ENCODE data around the gene GABRB1.

Gene GABRB1

DNA sequence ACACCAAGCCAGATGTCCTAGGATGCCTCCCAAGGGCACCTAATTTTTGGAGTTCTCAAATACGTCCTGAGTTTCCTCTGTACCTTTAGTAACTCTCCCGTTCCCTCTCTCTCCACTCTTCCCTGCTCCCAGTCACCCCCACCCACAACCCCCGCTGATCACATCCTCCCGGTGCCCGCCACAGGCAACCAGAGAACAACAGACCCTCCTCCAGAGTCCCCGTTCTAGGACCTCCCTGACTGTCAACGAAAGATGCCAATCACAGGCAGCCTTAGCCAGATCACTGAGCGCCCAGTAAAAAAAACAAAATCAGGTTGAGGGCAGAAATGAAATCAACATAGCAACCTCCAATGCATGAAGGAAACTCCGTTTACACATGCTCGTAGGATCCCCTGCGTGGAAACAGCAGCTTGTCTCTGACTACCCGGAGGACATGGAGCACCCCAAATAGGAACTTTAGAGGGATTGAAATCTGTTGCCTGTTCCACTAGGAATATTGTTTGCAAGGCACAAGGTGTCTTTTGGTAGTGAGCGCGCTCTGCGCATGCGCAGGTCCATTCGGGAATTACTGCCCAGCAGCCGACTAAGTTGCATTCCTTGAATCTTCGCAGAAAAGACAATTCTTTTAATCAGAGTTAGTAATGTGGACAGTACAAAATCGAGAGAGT is at the start of gene GABRB1:
Gene GABRB1 (plus strand): TSS at position 557 of the 668 bp plus-strand sequence.
- H3K4me3 ChIP-seq (ENCODE audit: insufficient read length, low read depth), result peak within 1 kb of the TSS; percentile 68
- peak within 1 kb of the TSS; percentile 61 for H3K9ac ChIP-seq (ENCODE audit: insufficient read length, low read depth)
- DNase-seq (ENCODE audit: low read depth, low spot score), result peak; percentile 20
- no peaks in the 10 kb centered on the region for H3K36me3 ChIP-seq (ENCODE audit: insufficient read depth, insufficient read length, low read length)
- H3K27me3 ChIP-seq (ENCODE audit: insufficient read depth, insufficient read length), result peaks cover 10% of the 10 kb centered on the region
- TF ChIP-seq ZNF274 (IDR thresholded peaks at IDR 0.05; ENCODE audit: low read depth, low read length) (no peak), YY1 (IDR thresholded peaks at IDR 0.05; ENCODE audit: insufficient read depth, insufficient read length) (no peak), SUZ12 (IDR thresholded peaks at IDR 0.05; ENCODE audit: extremely low read depth, insufficient read depth, insufficient read length) (no peak)
- no peaks in the 10 kb centered on the region for H3K9me3 ChIP-seq (ENCODE audit: insufficient read depth, low read length)
- no peaks in the 10 kb centered on the region for H3K4me1 ChIP-seq (ENCODE audit: insufficient read depth, insufficient read length)

DNA sequence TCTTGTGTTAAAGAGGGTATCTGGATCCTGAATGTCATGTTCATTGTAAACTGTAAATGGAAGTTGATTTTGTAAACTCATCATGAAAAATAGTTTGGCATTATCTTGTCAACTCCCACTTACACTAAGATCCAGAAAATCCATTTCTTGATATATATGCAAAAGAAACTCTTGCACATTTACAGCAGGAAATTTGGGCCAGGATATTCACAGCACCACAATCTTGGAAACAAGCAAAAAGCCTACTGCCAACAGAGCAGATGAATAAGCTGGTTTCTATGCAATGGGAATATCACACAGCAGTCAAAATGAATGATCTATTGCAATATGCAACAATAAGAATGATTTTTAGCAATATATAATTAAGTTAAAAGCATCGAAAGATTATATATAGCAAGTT is 46.6 kb upstream of the GABRB1 start:
- Histone ChIP-seq H3K4me3 (ENCODE audit: insufficient read length, low read depth) (no peak overlapping the region), H3K27me3 (ENCODE audit: insufficient read depth, insufficient read length) (no peaks in the 10 kb centered on the region), H3K36me3 (ENCODE audit: insufficient read depth, insufficient read length, low read length) (no peaks in the 10 kb centered on the region), H3K9me3 (ENCODE audit: insufficient read depth, low read length) (no peaks in the 10 kb centered on the region), H3K9ac (ENCODE audit: insufficient read length, low read depth) (no peak overlapping the region), H3K4me1 (ENCODE audit: insufficient read depth, insufficient read length) (no peaks in the 10 kb centered on the region)
- no peak for TF ChIP-seq ZNF274 (IDR thresholded peaks at IDR 0.05; ENCODE audit: low read depth, low read length)
- no peak for TF ChIP-seq YY1 (IDR thresholded peaks at IDR 0.05; ENCODE audit: insufficient read depth, insufficient read length)
- no peak for TF ChIP-seq SUZ12 (IDR thresholded peaks at IDR 0.05; ENCODE audit: extremely low read depth, insufficient read depth, insufficient read length)
- no peak for DNase-seq (ENCODE audit: low read depth, low spot score)

DNA sequence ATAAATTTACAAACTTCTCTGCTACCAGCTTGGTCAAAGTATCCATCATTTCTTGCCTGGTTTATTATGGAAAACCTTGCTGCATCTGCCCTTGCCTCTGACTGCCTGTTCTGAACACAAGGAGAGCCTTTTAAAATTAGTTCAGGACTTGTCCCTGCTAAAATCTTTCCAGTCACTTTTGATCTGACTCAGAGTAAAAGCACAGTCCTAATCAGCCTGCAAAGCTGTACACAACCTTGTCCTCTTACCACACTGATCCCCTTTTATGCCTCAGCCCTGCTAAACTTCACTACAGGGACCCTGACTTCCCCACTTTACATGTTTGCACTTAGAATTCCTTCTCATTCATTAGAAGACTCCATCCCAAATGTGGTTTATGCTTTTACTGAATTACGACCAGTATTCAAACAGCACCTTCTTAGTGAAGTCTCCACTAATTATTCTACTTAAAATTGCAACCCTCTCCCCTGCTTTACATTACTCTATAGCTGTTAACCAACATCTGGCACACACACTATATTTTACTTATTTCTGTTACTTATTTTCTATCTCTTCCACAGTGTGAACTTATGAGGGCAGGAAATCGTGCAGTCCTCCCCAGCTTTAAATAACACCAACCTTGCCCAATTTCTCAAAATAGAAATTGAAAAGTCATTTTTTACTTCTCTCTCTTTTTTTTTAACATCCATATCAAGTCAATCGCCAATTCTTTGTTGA is 44.3 kb upstream of the GABRB1 start:
- no peak for TF ChIP-seq YY1 (IDR thresholded peaks at IDR 0.05; ENCODE audit: insufficient read depth, insufficient read length)
- no peak for TF ChIP-seq ZNF274 (IDR thresholded peaks at IDR 0.05; ENCODE audit: low read depth, low read length)
- TF ChIP-seq SUZ12 (IDR thresholded peaks at IDR 0.05; ENCODE audit: extremely low read depth, insufficient read depth, insufficient read length), result no peak
- Histone ChIP-seq H3K36me3 (ENCODE audit: insufficient read depth, insufficient read length, low read length) (no peaks in the 10 kb centered on the region), H3K4me3 (ENCODE audit: insufficient read length, low read depth) (no peak overlapping the region), H3K27me3 (ENCODE audit: insufficient read depth, insufficient read length) (peaks cover 10% of the 10 kb centered on the region), H3K9me3 (ENCODE audit: insufficient read depth, low read length) (no peaks in the 10 kb centered on the region), H3K4me1 (ENCODE audit: insufficient read depth, insufficient read length) (no peaks in the 10 kb centered on the region), H3K9ac (ENCODE audit: insufficient read length, low read depth) (no peak overlapping the region)
- DNase-seq (ENCODE audit: low read depth, low spot score), result no peak

DNA sequence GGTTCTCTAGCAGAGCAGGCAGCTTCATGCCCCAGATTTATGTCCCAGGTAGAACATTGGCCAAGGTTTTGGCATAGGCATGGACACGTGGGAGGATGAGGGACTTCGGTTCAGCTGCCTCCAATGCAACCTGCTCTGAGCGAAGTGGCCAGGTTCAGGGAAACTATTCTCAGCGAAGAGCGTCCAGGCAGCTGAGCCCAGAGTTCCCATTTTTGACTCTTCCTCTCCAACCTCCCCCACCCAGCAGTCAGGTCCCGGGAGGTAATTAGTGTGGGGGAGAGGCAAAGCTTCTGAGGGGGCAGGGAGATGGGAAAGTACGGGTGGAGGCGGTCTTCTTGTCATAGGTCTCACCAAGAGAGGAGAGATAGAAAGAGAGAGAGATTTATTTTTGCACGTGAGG is 39.0 kb upstream of the GABRB1 start:
- H3K27me3 ChIP-seq (ENCODE audit: insufficient read depth, insufficient read length), result peaks cover 46% of the 10 kb centered on the region
- no peak overlapping the region for H3K4me3 ChIP-seq (ENCODE audit: insufficient read length, low read depth)
- no peak for TF ChIP-seq YY1 (IDR thresholded peaks at IDR 0.05; ENCODE audit: insufficient read depth, insufficient read length)
- no peak for TF ChIP-seq SUZ12 (IDR thresholded peaks at IDR 0.05; ENCODE audit: extremely low read depth, insufficient read depth, insufficient read length)
- no peak for TF ChIP-seq ZNF274 (IDR thresholded peaks at IDR 0.05; ENCODE audit: low read depth, low read length)
- no peaks in the 10 kb centered on the region for H3K9me3 ChIP-seq (ENCODE audit: insufficient read depth, low read length)
- no peak overlapping the region for H3K9ac ChIP-seq (ENCODE audit: insufficient read length, low read depth)
- DNase-seq (ENCODE audit: low read depth, low spot score), result no peak
- H3K36me3 ChIP-seq (ENCODE audit: insufficient read depth, insufficient read length, low read length), result no peaks in the 10 kb centered on the region
- no peaks in the 10 kb centered on the region for H3K4me1 ChIP-seq (ENCODE audit: insufficient read depth, insufficient read length)

DNA sequence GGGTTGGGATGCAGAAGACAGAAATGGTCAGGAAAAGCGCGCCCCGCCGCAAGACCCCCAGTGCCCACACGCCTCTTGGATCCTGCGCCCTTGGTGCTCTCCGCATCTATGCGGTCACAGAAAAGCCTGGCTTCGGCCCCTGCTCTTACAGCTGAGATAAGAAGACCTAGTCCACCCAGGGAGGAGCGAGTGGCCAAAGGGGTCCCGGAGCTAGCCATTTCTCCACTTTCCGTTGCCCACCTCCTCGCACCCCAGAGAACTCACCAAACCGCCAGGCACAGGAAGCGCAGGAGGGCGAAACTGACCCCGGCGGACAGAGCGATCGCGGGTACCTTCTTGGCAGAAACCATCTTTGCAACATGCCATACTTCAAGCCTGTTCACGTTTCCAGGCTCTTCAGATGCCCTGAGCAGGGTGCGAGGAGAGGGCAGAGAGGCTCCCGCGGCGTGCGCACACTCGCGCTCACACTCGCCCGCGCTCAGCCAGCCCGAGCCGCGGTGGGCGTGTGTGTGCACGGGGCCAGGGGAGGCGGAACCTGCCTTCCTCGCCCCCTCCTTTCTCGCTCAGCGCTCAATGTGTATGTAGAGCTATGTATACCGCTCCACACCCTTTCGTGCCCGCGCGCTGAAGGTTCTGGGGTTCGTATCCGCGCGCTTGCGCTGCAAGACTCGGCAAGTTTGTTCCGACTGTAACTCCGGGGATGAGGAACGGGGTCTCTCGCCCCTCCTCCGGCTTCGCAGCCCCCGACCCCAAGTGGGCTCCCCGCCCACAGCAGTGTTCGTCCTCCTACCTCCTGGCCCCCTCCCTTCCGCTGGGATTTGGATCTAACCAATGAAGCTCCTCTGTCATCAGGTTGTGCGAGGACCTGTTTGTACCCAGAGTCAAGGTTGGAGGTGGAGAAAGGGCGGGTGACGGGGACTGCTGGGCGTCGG is 38.0 kb upstream of the GABRB1 start, which contains the start of gene GABRA4:
Gene GABRA4 (minus strand): TSS at position 507 of the 932 bp plus-strand sequence. CDS start 157 bp downstream, at position 350.
- DNase-seq (ENCODE audit: low read depth, low spot score), result no peak
- TF ChIP-seq SUZ12 (IDR thresholded peaks at IDR 0.05; ENCODE audit: extremely low read depth, insufficient read depth, insufficient read length) (peak; percentile 68), YY1 (IDR thresholded peaks at IDR 0.05; ENCODE audit: insufficient read depth, insufficient read length) (no peak)
- peak within 1 kb of the TSS; percentile 73 for H3K4me3 ChIP-seq (ENCODE audit: insufficient read length, low read depth)
- no peaks in the 10 kb centered on the region for H3K4me1 ChIP-seq (ENCODE audit: insufficient read depth, insufficient read length)
- peak within 1 kb of the TSS; percentile 64 for H3K9ac ChIP-seq (ENCODE audit: insufficient read length, low read depth)
- peaks cover 46% of the 10 kb centered on the region for H3K27me3 ChIP-seq (ENCODE audit: insufficient read depth, insufficient read length)
- H3K36me3 ChIP-seq (ENCODE audit: insufficient read depth, insufficient read length, low read length), result no peaks in the 10 kb centered on the region
- H3K9me3 ChIP-seq (ENCODE audit: insufficient read depth, low read length), result no peaks in the 10 kb centered on the region

DNA sequence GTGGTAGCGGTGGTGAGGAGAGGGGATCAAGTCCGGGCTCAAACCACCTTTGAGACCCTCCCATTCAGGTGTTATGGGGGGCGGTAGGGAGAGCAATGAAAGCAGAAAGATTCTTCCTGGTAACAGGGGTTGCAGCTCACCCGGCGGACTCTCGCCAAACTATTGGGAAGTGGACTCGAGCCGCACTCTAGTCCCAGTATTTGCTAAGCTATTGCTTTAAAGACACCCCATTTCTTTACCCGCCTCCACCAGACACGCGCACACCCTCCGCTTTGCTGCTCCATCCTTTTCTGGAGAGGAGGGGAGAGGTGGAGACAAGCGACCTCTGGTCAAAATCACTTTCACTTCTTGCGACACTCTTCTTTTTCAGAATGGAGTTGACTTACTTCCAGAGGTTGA is 37.4 kb upstream of the GABRB1 start:
- DNase-seq (ENCODE audit: low read depth, low spot score), result no peak
- H3K36me3 ChIP-seq (ENCODE audit: insufficient read depth, insufficient read length, low read length), result no peaks in the 10 kb centered on the region
- TF ChIP-seq YY1 (IDR thresholded peaks at IDR 0.05; ENCODE audit: insufficient read depth, insufficient read length) (no peak), SUZ12 (IDR thresholded peaks at IDR 0.05; ENCODE audit: extremely low read depth, insufficient read depth, insufficient read length) (peak; percentile 17)
- H3K4me1 ChIP-seq (ENCODE audit: insufficient read depth, insufficient read length), result no peaks in the 10 kb centered on the region
- H3K4me3 ChIP-seq (ENCODE audit: insufficient read length, low read depth), result peak overlapping the region; percentile 73
- H3K9me3 ChIP-seq (ENCODE audit: insufficient read depth, low read length), result no peaks in the 10 kb centered on the region
- peaks cover 46% of the 10 kb centered on the region for H3K27me3 ChIP-seq (ENCODE audit: insufficient read depth, insufficient read length)
- H3K9ac ChIP-seq (ENCODE audit: insufficient read length, low read depth), result peak overlapping the region; percentile 64
